ENCODE measurements around the gene LONP1. TPM values are rescaled to one million over a fixed set of nuclear protein-coding genes. Genes with fewer than 3 reads are reported as not detected.

LONP1 gene
- polyA plus RNA-seq, 1 of the 3 experiments (the other 2 are of a cell fraction): 111 TPM

DNA sequence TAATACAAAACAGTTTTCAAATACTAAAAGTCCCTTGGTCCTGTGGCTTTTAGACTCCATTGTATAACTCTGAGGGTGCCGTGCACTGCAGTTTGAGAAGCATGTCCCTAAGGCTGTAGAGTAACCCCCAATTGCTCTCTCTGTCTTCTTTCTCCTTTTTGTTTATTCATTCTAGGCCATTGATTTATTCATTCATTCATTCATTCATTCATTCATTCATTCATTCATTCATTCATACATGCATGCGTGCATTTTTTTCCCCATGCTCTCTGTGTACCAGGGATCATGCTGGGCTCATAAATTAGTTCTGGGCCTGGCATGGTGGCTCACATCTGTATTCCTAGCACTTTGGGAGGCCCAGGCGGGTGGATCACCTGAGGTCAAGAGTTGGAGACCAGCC, 45.3 kb upstream of the LONP1 start:
- 80% methylated on average over 3 of the region's 3 CpGs for WGBS (ENCODE audit: low lambda C conversion rate)
- Histone ChIP-seq H4K20me1 (ENCODE audit: insufficient read depth) (no peaks in the 10 kb centered on the region), H3K27me3 (ENCODE audit: insufficient read depth) (no peaks in the 10 kb centered on the region), H2AFZ (ENCODE audit: low read depth) (no peak overlapping the region), H3K9me2 (no peaks in the 10 kb centered on the region), H3K4me3 (ENCODE audit: low read depth in 2 of 2, low read length in 1 of 2) (no peak overlapping the region), H3K79me2 (ENCODE audit: insufficient read depth) (no peaks in the 10 kb centered on the region), H3K27ac (ENCODE audit: low read depth in 2 of 2, low read length in 1 of 2) (no peak overlapping the region), H3K9ac (no peak overlapping the region), H3K4me1 (ENCODE audit: control insufficient read depth in 1 of 2, insufficient read depth in 2 of 2, low read depth in 1 of 2, low read length in 1 of 2) (no peaks in the 10 kb centered on the region), H3K36me3 (replicated peaks in 1 of 2; ENCODE audit: control insufficient read depth in 1 of 2, insufficient read depth in 2 of 2, low read length in 1 of 2) (no peaks in the 10 kb centered on the region), H3K9me3 (no peaks in the 10 kb centered on the region), H3K4me2 (no peak overlapping the region), H3F3A (replicated peaks; ENCODE audit: insufficient read depth) (no peaks in the 10 kb centered on the region)
- ChIA-PET POLR2A (no interaction called here), CTCF (no interaction called here)
- no peak for DNase-seq
- TF ChIP-seq, protein P1, sequence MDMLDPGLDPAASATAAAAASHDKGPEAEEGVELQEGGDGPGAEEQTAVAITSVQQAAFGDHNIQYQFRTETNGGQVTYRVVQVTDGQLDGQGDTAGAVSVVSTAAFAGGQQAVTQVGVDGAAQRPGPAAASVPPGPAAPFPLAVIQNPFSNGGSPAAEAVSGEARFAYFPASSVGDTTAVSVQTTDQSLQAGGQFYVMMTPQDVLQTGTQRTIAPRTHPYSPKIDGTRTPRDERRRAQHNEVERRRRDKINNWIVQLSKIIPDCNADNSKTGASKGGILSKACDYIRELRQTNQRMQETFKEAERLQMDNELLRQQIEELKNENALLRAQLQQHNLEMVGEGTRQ (IDR thresholded peaks at IDR 0.05; ENCODE audit: borderline replicate concordance, low read depth, low read length): no peak
- TF ChIP-seq, protein P2, sequence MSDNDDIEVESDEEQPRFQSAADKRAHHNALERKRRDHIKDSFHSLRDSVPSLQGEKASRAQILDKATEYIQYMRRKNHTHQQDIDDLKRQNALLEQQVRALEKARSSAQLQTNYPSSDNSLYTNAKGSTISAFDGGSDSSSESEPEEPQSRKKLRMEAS (IDR thresholded peaks at IDR 0.05; ENCODE audit: low read depth): no peak
- TF ChIP-seq EZH2phosphoT487 (IDR thresholded peaks at IDR 0.05; ENCODE audit: borderline replicate concordance, low read depth) (no peak), POLR2AphosphoS5 (IDR thresholded peaks at IDR 0.05; ENCODE audit: low read depth, low read length) (no peak), GATA2 (CRISPR knock-in tag; IDR thresholded peaks at IDR 0.05) (no peak), TEAD4 (IDR thresholded peaks at IDR 0.05; ENCODE audit: borderline replicate concordance, insufficient read depth) (no peak), NFIC (IDR thresholded peaks at IDR 0.05; ENCODE audit: borderline replicate concordance) (no peak), FOXJ3 (CRISPR knock-in tag; IDR thresholded peaks at IDR 0.05) (no peak), RFX5 (IDR thresholded peaks at IDR 0.05; ENCODE audit: low read length) (no peak), NRF1 (IDR thresholded peaks at IDR 0.05; ENCODE audit: low read depth, low read length) (no peak)
- TF ChIP-seq, protein P3, sequence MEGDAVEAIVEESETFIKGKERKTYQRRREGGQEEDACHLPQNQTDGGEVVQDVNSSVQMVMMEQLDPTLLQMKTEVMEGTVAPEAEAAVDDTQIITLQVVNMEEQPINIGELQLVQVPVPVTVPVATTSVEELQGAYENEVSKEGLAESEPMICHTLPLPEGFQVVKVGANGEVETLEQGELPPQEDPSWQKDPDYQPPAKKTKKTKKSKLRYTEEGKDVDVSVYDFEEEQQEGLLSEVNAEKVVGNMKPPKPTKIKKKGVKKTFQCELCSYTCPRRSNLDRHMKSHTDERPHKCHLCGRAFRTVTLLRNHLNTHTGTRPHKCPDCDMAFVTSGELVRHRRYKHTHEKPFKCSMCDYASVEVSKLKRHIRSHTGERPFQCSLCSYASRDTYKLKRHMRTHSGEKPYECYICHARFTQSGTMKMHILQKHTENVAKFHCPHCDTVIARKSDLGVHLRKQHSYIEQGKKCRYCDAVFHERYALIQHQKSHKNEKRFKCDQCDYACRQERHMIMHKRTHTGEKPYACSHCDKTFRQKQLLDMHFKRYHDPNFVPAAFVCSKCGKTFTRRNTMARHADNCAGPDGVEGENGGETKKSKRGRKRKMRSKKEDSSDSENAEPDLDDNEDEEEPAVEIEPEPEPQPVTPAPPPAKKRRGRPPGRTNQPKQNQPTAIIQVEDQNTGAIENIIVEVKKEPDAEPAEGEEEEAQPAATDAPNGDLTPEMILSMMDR (IDR thresholded peaks at IDR 0.05): no peak

DNA sequence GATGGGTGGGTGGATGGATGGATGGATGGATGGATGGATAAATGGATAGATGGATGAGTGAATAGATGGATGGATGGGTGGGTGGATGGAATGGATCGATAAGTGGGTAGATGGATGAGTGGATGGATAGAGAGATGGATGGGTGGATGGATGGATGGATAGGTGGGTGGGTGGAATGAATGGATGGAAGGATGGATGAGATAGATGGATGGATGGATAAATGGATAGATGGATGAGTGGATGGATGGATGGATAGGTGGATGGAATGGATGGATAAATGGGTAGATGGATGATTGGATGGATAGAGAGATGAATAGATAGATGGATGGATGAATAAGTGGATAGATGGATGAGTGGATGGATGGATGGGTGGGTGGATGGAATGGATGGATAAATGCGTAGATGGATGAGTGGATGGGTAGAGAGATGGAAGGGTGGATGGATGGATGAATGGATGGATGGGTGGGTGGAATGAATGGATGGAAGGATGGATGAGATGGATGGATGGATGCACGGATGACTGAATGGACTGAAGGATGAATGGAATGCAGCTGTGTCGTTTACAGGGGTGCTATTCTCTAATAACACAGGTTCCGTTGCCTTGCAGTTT, 42.8 kb upstream of the LONP1 start:
- TF ChIP-seq, protein P2 (IDR thresholded peaks at IDR 0.05; ENCODE audit: low read depth): no peak
- TF ChIP-seq GABPA (IDR thresholded peaks at IDR 0.05; ENCODE audit: low read depth) (no peak), ELF1 (IDR thresholded peaks at IDR 0.05) (no peak), RFX5 (IDR thresholded peaks at IDR 0.05; ENCODE audit: low read length) (no peak)
- WGBS (ENCODE audit: low lambda C conversion rate): 28% methylated on average over 5 of the region's 5 CpGs

More for the DNA sequence above, 42.8 kb upstream of the LONP1 start:
- POLR2A ChIA-PET: no interaction called here
- no peak overlapping the region for H2AFZ ChIP-seq (ENCODE audit: low read depth)
- H3K36me3 ChIP-seq (replicated peaks in 1 of 2; ENCODE audit: control insufficient read depth in 1 of 2, insufficient read depth in 2 of 2, low read length in 1 of 2): no peaks in the 10 kb centered on the region
- H4K20me1 ChIP-seq (ENCODE audit: insufficient read depth): no peaks in the 10 kb centered on the region
- no peaks in the 10 kb centered on the region for H3F3A ChIP-seq (replicated peaks; ENCODE audit: insufficient read depth)
- no peak overlapping the region for H3K4me3 ChIP-seq (ENCODE audit: low read depth in 2 of 2, low read length in 1 of 2)
- no peaks in the 10 kb centered on the region for H3K9me2 ChIP-seq
- H3K9ac ChIP-seq: no peak overlapping the region
- no peak overlapping the region for H3K4me2 ChIP-seq
- CTCF ChIA-PET: no interaction called here
- no peaks in the 10 kb centered on the region for H3K9me3 ChIP-seq
- H3K79me2 ChIP-seq (ENCODE audit: insufficient read depth): no peaks in the 10 kb centered on the region
- H3K27ac ChIP-seq (ENCODE audit: low read depth in 2 of 2, low read length in 1 of 2): no peak overlapping the region
- H3K27me3 ChIP-seq (ENCODE audit: insufficient read depth): no peaks in the 10 kb centered on the region; the same call in 1 of the 2 replicates
- DNase-seq: no peak
- no peaks in the 10 kb centered on the region for H3K4me1 ChIP-seq (ENCODE audit: control insufficient read depth in 1 of 2, insufficient read depth in 2 of 2, low read depth in 1 of 2, low read length in 1 of 2)
